Ovary (tissue), 9 donors: ENCODE measurements around the gene APOE. TPM values are rescaled to one million over a fixed set of nuclear protein-coding genes. Genes with fewer than 3 reads are reported as not detected.

ENCODE experiments used
- DNase-seq, 5 donors: peaks; one replicate each; pipeline ENCODE4 v3.0.0-alpha.2; 2019 to 2020
- H3K27ac ChIP-seq, 2 donors: fragments of 200-600 bp; one replicate each; pipeline versions ENCODE4 v1.5.1 to v1.8.0; 2019 to 2022
- H3K27me3 ChIP-seq: fragments of 200-600 bp; one replicate; pipeline ENCODE4 v1.8.0; 2022
- H3K36me3 ChIP-seq: fragments of 200-600 bp; sonication (generic); one replicate; pipeline ENCODE4 v1.5.1; 2019
- H3K4me1 ChIP-seq: one replicate; pipeline ENCODE4 v1.8.1; 2013; ENCODE audit warnings: mild to moderate bottlenecking, moderate library complexity; ENCODE audit not compliant: insufficient read depth
- H3K4me3 ChIP-seq: fragments of 200-600 bp; sonication (generic); one replicate; pipeline ENCODE4 v1.5.1; 2017
- H3K9me3 ChIP-seq, 2 donors: fragments of 200-600 bp in 1 of 2; sonication (generic) in 1 of 2; one replicate each; pipeline versions ENCODE4 v1.5.1 to v1.8.1; 2013 to 2019; ENCODE audit warnings: mild to moderate bottlenecking in 1 of 2, moderate library complexity in 1 of 2
- EP300 ChIP-seq: sonication (generic); formaldehyde crosslinking; IDR thresholded peaks from one replicate; pipeline ENCODE4 v1.6.1; 2017; ENCODE audit warnings: antibody characterized with exemption
- POLR2A ChIP-seq: fragments of 450-650 bp; IDR thresholded peaks from one replicate; pipeline ENCODE4 v1.6.1; 2017; ENCODE audit warnings: antibody characterized with exemption, mild to moderate bottlenecking, moderate library complexity
- WGBS, 3 donors: extraction: QIAGEN DNeasy Blood & Tissue Kit in 1 of 3; methylation state at CpG; one replicate each; pipeline versions ENCODE4 v1.1.5 to v1.1.7; 2013 to 2017; 5-methylcytosine and 5-hydroxymethylcytosine counted together
- intact Hi-C, 4 donors: fragments of 100-400 bp; cut with DNase I; formaldehyde crosslinking; loops; one replicate each; pipeline versions ENCODE4 v1.11.0 to v1.15.1; 2022 to 2023
- polyA plus RNA-seq, 2 donors: library from polyadenylated mRNA; stranded (reverse); fragments of 200-250 nt in 1 of 2; fragments of 350-450 nt in 1 of 2; fragmentation: Illumina TruSeq in 1 of 2; extraction: RNeasy Lipid Tissue Mini Kit (QIAGEN cat#74804) in 1 of 2; gene quantifications; one replicate each; pipeline ENCODE4 v1.2.3, GENCODE V29; 2013 to 2014
- total RNA-seq, 7 donors: library from RNA; depleted of rRNA in 2 of 7; stranded (reverse); fragments of >200 nt in 2 of 7; fragmentation: NEBNext Ultra II Directional in 3 of 7; extraction: Animal tissue kit (Norgen Biotek cat#: 25700) in 3 of 7; gene quantifications; one replicate each; pipeline versions ENCODE4 v1.1.0 to v1.2.4, GENCODE V29; 2016 to 2023
- TF ChIP-seq, protein P1 (sequence below), 3 donors: fragments of 450-650 bp in 2 of 3; fragments of 200-600 bp in 1 of 3; IDR thresholded peaks; one replicate each; pipeline versions ENCODE4 v1.5.1 to v1.8.0; 2016 to 2022; ENCODE audit warnings: antibody characterized with exemption in 3 of 3, mild to moderate bottlenecking in 1 of 3
- donor health status: DM: no; HTN: no; CAD: no; lungs with moderate emphysema.
- donor health status: DM: no; HTN: no; CAD: no.
- donor health status: Bipolar disorder and iron deficiency.
- donor health status: DM: yes; HTN: yes; CAD: no.
- donor health status: DM: no; HTN: no; CAD: no.
- donor health status: DM: yes; HTN: yes; CAD: no.

Gene APOE
- total and polyA plus RNA-seq, 9 donors: 124 to 934 (median 455) TPM

DNA sequence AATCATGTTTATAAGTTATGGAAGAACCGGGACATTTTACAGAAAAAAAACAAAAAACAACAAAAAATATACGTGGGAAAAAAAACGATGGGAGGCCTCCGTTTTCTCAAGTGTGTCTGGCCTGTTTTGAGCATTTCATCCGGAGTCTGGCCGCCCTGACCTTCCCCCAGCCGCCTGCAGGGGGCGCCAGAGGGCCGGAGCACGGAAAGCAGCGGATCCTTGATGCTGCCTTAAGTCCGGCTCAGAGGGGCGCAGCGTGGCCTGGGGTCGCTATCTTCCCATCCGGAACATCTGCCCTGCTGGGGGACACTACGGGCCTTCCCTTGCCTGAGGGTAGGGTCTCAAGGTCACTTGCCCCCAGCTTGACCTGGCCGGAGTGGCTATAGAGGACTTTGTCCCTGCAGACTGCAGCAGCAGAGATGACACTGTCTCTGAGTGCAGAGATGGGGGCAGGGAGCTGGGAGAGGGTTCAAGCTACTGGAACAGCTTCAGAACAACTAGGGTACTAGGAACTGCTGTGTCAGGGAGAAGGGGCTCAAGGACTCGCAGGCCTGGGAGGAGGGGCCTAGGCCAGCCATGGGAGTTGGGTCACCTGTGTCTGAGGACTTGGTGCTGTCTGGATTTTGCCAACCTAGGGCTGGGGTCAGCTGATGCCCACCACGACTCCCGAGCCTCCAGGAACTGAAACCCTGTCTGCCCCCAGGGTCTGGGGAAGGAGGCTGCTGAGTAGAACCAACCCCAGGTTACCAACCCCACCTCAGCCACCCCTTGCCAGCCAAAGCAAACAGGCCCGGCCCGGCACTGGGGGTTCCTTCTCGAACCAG is 1.8 kb upstream of the APOE start:
- Histone ChIP-seq H3K4me3 (no peak overlapping the region), H3K4me1 (peaks cover 7% of the 10 kb centered on the region), H3K27me3 (no peaks in the 10 kb centered on the region), H3K9me3 (no peaks in the 10 kb centered on the region), H3K36me3 (no peaks in the 10 kb centered on the region), H3K27ac (no peak overlapping the region)
- intact Hi-C loops: loop anchor here (2.0 to 10.0 kb wide), 5 partner anchors 45 to 158 kb away; no protein-coding TSS in a partner anchor
- TF ChIP-seq, protein P1, sequence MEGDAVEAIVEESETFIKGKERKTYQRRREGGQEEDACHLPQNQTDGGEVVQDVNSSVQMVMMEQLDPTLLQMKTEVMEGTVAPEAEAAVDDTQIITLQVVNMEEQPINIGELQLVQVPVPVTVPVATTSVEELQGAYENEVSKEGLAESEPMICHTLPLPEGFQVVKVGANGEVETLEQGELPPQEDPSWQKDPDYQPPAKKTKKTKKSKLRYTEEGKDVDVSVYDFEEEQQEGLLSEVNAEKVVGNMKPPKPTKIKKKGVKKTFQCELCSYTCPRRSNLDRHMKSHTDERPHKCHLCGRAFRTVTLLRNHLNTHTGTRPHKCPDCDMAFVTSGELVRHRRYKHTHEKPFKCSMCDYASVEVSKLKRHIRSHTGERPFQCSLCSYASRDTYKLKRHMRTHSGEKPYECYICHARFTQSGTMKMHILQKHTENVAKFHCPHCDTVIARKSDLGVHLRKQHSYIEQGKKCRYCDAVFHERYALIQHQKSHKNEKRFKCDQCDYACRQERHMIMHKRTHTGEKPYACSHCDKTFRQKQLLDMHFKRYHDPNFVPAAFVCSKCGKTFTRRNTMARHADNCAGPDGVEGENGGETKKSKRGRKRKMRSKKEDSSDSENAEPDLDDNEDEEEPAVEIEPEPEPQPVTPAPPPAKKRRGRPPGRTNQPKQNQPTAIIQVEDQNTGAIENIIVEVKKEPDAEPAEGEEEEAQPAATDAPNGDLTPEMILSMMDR (IDR thresholded peaks at IDR 0.05): peak; percentile 97 to 98 (median 98)
- TF ChIP-seq POLR2A (no peak), EP300 (no peak)
- DNase-seq: peak; percentile 68 to 92 (median 81)
- 9 to 12% (median 12%) methylated on average over 24 of the region's 24 CpGs for WGBS, 3 donors

- Histone ChIP-seq H3K27me3 (no peaks in the 10 kb centered on the region), H3K4me3 (no peak overlapping the region), H3K4me1 (peaks cover 7% of the 10 kb centered on the region), H3K27ac (no peak overlapping the region), H3K9me3 (no peaks in the 10 kb centered on the region), H3K36me3 (no peaks in the 10 kb centered on the region)
- no peak for DNase-seq
- intact Hi-C loops: loop anchor here (2.0 to 10.0 kb wide), 5 partner anchors 44 to 158 kb away; no protein-coding TSS in a partner anchor
- TF ChIP-seq POLR2A: no peak
- TF ChIP-seq, protein P1 (IDR thresholded peaks at IDR 0.05): peak in 1 of 3 donors; percentile 9
- WGBS, 3 donors: 40 to 50% (median 40%) methylated on average over 12 of the region's 12 CpGs
These were observed 1.1 kb upstream of the APOE start for GRCh38 chr19:44904426-44904994.

DNA sequence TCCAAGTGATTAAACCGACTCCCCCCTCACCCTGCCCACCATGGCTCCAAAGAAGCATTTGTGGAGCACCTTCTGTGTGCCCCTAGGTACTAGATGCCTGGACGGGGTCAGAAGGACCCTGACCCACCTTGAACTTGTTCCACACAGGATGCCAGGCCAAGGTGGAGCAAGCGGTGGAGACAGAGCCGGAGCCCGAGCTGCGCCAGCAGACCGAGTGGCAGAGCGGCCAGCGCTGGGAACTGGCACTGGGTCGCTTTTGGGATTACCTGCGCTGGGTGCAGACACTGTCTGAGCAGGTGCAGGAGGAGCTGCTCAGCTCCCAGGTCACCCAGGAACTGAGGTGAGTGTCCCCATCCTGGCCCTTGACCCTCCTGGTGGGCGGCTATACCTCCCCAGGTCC is 2.0 kb downstream of the APOE start:
- Histone ChIP-seq H3K4me3 (no peak overlapping the region), H3K4me1 (peaks cover 15% of the 10 kb centered on the region), H3K27ac (no peak overlapping the region), H3K36me3 (no peaks in the 10 kb centered on the region), H3K27me3 (no peaks in the 10 kb centered on the region), H3K9me3 (no peaks in the 10 kb centered on the region)
- no peak for TF ChIP-seq EP300
- TF ChIP-seq POLR2A: no peak
- TF ChIP-seq, protein P1 (IDR thresholded peaks at IDR 0.05): no peak
- no peak for DNase-seq
- intact Hi-C loops: loop anchor here in 1 of 4 donors (2.0 to 10.0 kb wide), 2 partner anchors 27 to 147 kb away; no protein-coding TSS in a partner anchor
- 88 to 92% (median 91%) methylated on average over 11 to 12 of the region's 12 CpGs for WGBS, 3 donors

- Histone ChIP-seq H3K36me3 (no peaks in the 10 kb centered on the region), H3K4me3 (no peak overlapping the region), H3K27ac (no peak overlapping the region), H3K9me3 (no peaks in the 10 kb centered on the region), H3K27me3 (no peaks in the 10 kb centered on the region), H3K4me1 (peaks cover 18% of the 10 kb centered on the region)
- no peak for TF ChIP-seq EP300
- TF ChIP-seq, protein P1 (IDR thresholded peaks at IDR 0.05): no peak
- no peak for TF ChIP-seq POLR2A
- intact Hi-C loops: loop anchor here in 1 of 4 donors (2.0 to 10.0 kb wide), 2 partner anchors 27 to 147 kb away; no protein-coding TSS in a partner anchor
- no peak for DNase-seq
- WGBS, 3 donors: 94 to 95% (median 94%) methylated on average over 46 of the region's 46 CpGs
These were observed 2.7 kb downstream of the APOE start for GRCh38 chr19:44908074-44908835.
